HUES6 (cell line): ENCODE results near the gene CITED2.
A peak's percentile ranks its signal among the peaks of the same experiment; 100 is the strongest.
"Not testable (repeated sequence)": the region's sequence is repeated elsewhere in the genome, so short reads cannot be mapped to it uniquely, and the experiment has no call there.

Experiments used
- H3K27ac ChIP-seq: 2 replicates; pipeline ENCODE4 v1.7.0; 2013; ENCODE audit warnings: low read depth, mild to moderate bottlenecking, low read length, inconsistent platforms
- H3K27me3 ChIP-seq: 2 replicates; pipeline ENCODE4 v1.6.1; 2013; ENCODE audit warnings: low read length; ENCODE audit not compliant: control insufficient read depth, insufficient read depth
- H3K36me3 ChIP-seq: 2 replicates; pipeline ENCODE4 v1.6.1; 2013; ENCODE audit warnings: low read length; ENCODE audit not compliant: control insufficient read depth, insufficient read depth
- H3K4me1 ChIP-seq: 2 replicates; pipeline ENCODE4 v1.6.1; 2013; ENCODE audit warnings: low read length; ENCODE audit not compliant: control insufficient read depth, insufficient read depth
- H3K4me3 ChIP-seq: 2 replicates; pipeline ENCODE4 v1.5.1; 2013; ENCODE audit warnings: low read depth, low read length
- H3K9ac ChIP-seq: one replicate; pipeline ENCODE4 v1.6.1; 2013; ENCODE audit warnings: mild to moderate bottlenecking, low read length
- H3K9me3 ChIP-seq: 2 replicates; pipeline ENCODE4 v1.6.1; 2013; ENCODE audit warnings: low read depth, low read length; ENCODE audit not compliant: control insufficient read depth, insufficient read depth

CITED2 gene

GRCh38 chr6:139371421-139372203 lies 2.8 kb downstream of the CITED2 start:
- Histone ChIP-seq H3K4me3 (peak overlapping the region; percentile 98), H3K4me1 (peaks cover 46% of the 10 kb centered on the region), H3K9ac (peak overlapping the region; percentile 31), H3K36me3 (peaks cover 23% of the 10 kb centered on the region), H3K27ac (no peak overlapping the region), H3K9me3 (no peaks in the 10 kb centered on the region), H3K27me3 (no peaks in the 10 kb centered on the region)

GRCh38 chr6:139370999-139371345 lies 3.5 kb downstream of the CITED2 start:
- Histone ChIP-seq H3K4me1 (peaks cover 40% of the 10 kb centered on the region), H3K9ac (no peak overlapping the region), H3K36me3 (peaks cover 23% of the 10 kb centered on the region), H3K27me3 (no peaks in the 10 kb centered on the region), H3K4me3 (peak overlapping the region; percentile 98; the same call in 1 of the 2 replicates), H3K9me3 (no peaks in the 10 kb centered on the region), H3K27ac (no peak overlapping the region)

- H3K4me1 ChIP-seq: peaks cover 40% of the 10 kb centered on the region
- H3K9ac ChIP-seq: no peak overlapping the region
- H3K9me3 ChIP-seq: no peaks in the 10 kb centered on the region
- H3K27me3 ChIP-seq: no peaks in the 10 kb centered on the region
- no peak overlapping the region; the same call in 1 of the 2 replicates for H3K27ac ChIP-seq
- no peak overlapping the region for H3K4me3 ChIP-seq
- H3K36me3 ChIP-seq: peaks cover 23% of the 10 kb centered on the region
Measured at GRCh38 chr6:139370283-139370998, 4.0 kb downstream of the CITED2 start.

- Histone ChIP-seq H3K36me3 (peaks cover 23% of the 10 kb centered on the region), H3K4me3 (peak overlapping the region; percentile 32), H3K27me3 (no peaks in the 10 kb centered on the region), H3K9me3 (no peaks in the 10 kb centered on the region), H3K9ac (no peak overlapping the region), H3K27ac (peak overlapping the region; percentile 88; the same call in 1 of the 2 replicates), H3K4me1 (peaks cover 40% of the 10 kb centered on the region)
Measured at GRCh38 chr6:139369568-139370282, 4.7 kb downstream of the CITED2 start.

GRCh38 chr6:139369068-139369467 lies 5.4 kb downstream of the CITED2 start:
- no peaks in the 10 kb centered on the region for H3K27me3 ChIP-seq
- peaks cover 23% of the 10 kb centered on the region for H3K36me3 ChIP-seq
- no peak overlapping the region for H3K9ac ChIP-seq
- H3K4me1 ChIP-seq: peaks cover 40% of the 10 kb centered on the region
- H3K27ac ChIP-seq: peak overlapping the region; percentile 88
- peak overlapping the region; percentile 32 for H3K4me3 ChIP-seq
- no peaks in the 10 kb centered on the region for H3K9me3 ChIP-seq

GRCh38 chr6:139368661-139369060 lies 5.8 kb downstream of the CITED2 start:
- H3K4me1 ChIP-seq: peaks cover 40% of the 10 kb centered on the region
- peak overlapping the region; percentile 32 for H3K4me3 ChIP-seq
- H3K9me3 ChIP-seq: no peaks in the 10 kb centered on the region
- H3K9ac ChIP-seq: peak overlapping the region; percentile 11
- H3K27ac ChIP-seq: peak overlapping the region; percentile 88
- H3K27me3 ChIP-seq: no peaks in the 10 kb centered on the region
- peaks cover 21% of the 10 kb centered on the region for H3K36me3 ChIP-seq

- peaks cover 14% of the 10 kb centered on the region; the same call in 1 of the 2 replicates for H3K36me3 ChIP-seq
- H3K27ac ChIP-seq: peak overlapping the region; percentile 88
- no peaks in the 10 kb centered on the region for H3K9me3 ChIP-seq
- peaks cover 40% of the 10 kb centered on the region for H3K4me1 ChIP-seq
- no peaks in the 10 kb centered on the region for H3K27me3 ChIP-seq
- H3K9ac ChIP-seq: peak overlapping the region; percentile 71
- H3K4me3 ChIP-seq: peak overlapping the region; percentile 30
Measured at GRCh38 chr6:139367810-139368351, 6.6 kb downstream of the CITED2 start.

GRCh38 chr6:139364982-139365379 lies 9.5 kb downstream of the CITED2 start:
- Histone ChIP-seq H3K27me3 (no peaks in the 10 kb centered on the region), H3K9me3 (no peaks in the 10 kb centered on the region), H3K9ac (no peak overlapping the region), H3K27ac (no peak overlapping the region), H3K4me3 (no peak overlapping the region), H3K4me1 (peaks cover 29% of the 10 kb centered on the region), H3K36me3 (no peaks in the 10 kb centered on the region)

- no peak overlapping the region for H3K9ac ChIP-seq
- H3K4me1 ChIP-seq: peaks cover 24% of the 10 kb centered on the region
- H3K9me3 ChIP-seq: no peaks in the 10 kb centered on the region
- no peaks in the 10 kb centered on the region for H3K36me3 ChIP-seq
- H3K4me3 ChIP-seq: no peak overlapping the region
- H3K27ac ChIP-seq: no peak overlapping the region
- H3K27me3 ChIP-seq: no peaks in the 10 kb centered on the region
Measured at GRCh38 chr6:139364302-139364981, 10.0 kb downstream of the CITED2 start.

GRCh38 chr6:139363797-139364196 lies 10.7 kb downstream of the CITED2 start:
- H3K27ac ChIP-seq, H3K9ac ChIP-seq, H3K36me3 ChIP-seq, H3K27me3 ChIP-seq, H3K9me3 ChIP-seq, H3K4me3 ChIP-seq: not testable (repeated sequence)
- H3K4me1 ChIP-seq: peaks cover 18% of the 10 kb centered on the region
